Activated effector memory CD4-positive, alpha-beta T cell treated with Interleukin-2 at 50 U/mL for 16 hours (primary cell): ENCODE measurements around the gene CROT.

Experiments used
- DNase-seq: peaks from one replicate; pipeline ENCODE4 v3.0.0-alpha.2; 2020

CROT gene

DNA sequence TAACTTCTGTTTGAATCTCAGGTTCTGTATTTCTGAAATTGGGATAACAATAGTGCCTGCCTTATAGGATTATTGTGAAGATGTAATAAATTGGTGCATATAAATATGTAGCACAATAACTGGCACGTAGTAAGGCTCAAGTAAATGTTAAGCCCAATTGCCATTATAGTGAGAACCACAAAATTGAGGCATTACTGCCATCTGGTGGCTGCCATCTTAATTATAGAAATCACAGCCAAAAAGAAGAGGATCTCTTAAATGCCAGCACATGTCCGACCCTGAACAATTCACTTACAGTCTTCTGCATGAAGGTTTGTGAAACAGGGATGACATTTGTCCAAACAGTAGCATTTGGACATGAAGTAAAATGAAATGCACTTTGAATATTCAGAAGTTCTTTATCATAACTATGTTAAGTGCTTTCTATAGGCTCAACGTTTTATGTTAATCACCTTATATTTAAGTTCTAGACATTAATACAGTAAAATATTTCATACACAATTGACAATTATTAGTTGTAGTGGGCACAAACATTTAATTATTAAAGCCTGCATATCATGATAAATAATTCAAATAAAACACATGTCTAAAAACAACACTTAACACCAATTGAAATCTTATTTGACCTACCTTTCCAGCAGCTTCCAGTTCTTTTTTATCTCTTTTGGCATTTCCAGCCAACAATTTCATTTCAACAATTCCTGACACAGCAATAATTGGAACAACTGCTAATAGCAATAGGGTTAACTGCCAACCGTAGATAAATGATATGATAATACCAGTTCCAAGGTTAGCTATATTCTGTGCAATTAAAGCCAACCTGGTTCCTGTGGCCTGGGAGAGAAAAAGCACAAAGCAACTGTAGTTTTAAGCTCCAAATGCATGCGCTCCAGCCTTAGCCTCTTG, 71.5 kb downstream of the CROT start:
- DNase-seq, result peak; percentile 25

DNA sequence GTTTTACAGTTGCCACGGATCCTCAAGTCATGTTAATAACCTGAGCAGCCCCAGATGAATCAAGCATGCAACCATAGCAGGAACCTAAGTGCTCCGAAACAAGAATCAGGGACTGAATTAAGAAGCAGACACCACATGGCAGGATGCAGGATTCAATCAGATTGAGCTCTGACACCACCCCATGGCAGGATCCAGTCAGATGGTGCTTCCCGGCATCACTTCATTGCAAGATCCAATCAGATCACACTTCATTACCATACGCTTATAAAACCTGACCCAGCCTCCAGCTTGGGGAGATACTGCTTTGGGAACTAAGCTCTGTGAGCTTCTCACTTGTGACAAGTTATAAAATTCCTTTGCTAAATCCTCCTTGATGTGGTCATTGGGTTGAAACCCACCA, 74.7 kb downstream of the CROT start:
- DNase-seq, result no peak

DNA sequence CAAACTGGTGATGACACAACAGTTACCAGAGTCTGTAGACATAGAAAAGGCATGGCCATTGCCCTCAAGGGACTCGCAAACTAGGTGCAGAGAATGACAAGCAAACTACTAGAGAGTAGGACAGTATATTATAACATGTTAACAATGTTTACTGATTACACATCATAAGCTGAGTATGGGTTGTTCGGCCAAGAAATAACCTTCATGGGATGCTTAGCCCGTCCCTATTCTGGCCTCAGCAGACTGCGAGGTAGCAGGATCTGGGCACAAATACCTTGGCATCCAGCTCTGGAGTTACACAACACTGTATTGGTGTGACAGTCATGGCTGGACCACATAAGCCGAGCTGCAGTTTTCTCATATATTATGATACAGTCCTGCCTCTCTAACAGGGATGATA, 78.6 kb downstream of the CROT start:
- DNase-seq, result no peak

DNA sequence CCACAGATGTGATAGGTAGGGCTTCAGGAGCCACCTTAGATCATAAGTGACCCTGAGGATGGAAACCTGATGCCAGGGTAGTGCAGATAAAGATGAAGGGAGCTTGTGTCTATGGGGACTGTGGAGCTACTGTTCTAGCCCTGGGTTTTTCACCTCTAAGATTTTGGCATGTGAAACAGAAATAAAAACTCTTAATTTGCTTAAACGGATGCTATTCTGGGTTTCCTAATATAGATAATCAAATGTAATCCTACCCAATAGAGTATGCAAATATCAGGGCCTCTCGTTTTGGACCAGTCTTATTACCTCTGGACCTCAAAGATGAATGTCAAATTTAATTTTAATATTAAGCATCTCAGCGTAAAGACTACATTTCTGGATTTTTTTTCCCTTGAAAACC, 80.7 kb downstream of the CROT start:
- DNase-seq, result no peak

DNA sequence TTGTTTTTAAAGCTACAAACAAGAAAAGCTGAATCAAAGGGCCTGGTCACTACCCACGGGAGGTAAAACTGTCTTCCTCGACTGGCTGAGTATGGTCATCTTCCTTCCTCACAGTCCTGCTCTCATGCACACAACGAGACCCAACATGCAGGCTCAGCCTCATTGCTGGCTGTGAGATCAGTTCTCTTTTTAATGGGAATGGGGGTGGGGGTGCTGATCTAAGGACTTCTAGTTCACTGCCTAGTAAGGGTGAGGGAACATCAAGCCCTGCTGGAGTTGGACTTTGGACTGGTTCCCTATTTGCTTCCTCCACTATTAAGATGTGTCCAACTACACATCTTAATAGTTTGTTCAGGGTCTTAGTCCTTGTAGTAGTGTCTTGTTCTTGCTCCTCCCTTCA, 81.8 kb downstream of the CROT start:
- DNase-seq, result no peak

DNA sequence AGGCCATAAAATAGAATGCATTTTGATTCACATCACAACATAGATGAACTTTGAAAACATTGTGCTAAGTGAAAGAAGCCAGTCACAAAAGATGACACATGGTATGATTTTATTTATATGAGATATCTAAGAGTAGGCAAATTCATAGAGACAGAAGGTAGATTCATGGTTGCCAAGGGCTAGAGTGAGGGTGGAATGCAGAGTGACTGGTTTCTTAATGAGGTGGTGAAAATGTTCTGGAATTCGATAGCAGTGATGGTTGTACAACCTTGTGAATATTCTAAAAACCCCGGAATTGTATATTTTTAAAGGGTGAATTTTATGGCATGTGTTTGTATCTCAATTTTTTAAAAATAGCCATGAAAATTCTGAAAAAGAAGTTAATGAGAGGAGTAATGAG, 87.1 kb downstream of the CROT start:
- no peak for DNase-seq

DNA sequence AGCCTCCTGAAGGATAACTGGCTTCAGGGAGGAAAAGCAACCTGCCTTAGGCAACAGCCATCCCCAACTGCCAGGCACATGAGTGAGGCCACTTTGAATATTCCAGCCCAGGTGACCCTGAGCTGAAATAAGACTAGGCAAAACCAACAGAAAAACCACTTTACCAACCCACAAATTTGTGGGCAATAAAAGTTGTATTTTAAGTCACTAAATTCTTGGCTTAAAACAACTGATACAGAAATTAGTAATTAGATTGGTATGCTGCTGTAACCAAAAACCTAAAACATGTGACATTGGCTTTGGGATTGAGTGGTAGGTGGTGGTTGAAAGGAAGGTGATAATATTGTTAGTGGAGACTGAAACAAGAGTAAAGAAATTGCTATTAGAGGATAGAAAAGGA, 90.1 kb downstream of the CROT start:
- no peak for DNase-seq

DNA sequence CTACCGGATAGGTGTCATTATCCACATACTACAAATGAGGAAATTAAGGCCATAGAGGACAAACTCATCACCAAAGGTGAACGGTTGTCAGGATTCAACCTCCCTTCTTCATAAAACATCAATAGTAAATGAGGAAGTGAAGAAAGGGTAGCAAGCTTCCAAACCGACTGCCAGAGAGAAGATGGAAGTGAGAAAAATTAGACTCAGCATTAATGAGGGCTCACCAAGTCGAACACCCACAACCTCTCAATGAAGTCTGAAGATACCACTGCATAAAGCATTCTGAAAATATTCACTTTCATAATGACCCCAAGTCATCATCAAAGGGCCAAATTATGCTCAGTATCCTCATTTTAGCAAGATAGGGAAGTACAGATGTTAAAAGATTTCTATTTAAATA, 100.4 kb downstream of the CROT start:
- no peak for DNase-seq

DNA sequence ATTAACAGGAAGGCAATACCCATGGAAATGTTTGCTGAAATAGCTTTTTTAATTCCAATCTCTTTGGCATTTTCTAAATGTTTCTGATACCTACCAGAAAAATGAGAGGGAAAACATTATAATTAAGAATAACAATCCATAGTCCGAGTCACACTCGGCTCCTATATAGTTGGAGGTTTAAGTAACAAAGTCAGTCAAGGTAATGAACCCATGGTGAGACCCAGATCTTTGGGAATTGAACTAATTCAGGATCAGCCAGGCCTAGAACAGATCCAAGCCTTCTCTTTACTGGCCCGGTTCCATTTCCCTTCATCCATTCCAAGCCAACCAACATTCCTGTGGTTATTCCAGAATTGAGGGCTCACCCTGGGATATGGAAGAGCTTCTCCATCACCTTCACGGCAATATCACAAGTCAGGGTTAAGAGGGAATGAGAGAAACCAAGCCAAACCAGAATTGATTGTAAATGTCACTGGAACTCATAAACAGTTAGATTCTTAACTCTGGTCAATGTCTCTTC, 101.7 kb downstream of the CROT start:
- DNase-seq, result no peak

DNA sequence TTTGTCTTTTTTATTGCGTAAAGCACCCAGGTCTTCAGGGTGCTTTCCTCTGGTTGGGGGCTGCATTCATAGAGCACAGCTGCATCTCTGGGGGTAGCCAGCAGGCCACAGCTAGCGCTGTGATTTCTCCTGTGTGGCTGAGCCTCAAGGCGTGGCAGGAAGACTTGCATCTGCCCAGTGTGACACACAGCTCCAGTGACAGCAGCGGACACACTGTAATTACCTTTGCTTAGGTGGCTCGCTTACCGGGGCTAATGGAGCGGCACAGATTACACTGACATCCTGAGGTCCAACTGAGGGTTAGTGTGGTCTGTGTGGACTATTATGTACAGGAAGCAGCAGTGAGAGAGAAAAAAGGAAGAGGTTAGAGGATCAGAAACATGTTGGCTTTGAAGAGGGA, 102.9 kb downstream of the CROT start:
- DNase-seq, result no peak
